Middle frontal gyrus (tissue), 1 donor: ENCODE data around the gene ITGB8.
A peak's percentile ranks its signal among the peaks of the same experiment; 100 is the strongest.

ENCODE experiments used
- DNase-seq: peaks from one replicate; pipeline ENCODE4 v3.0.0-alpha.2; 2015; ENCODE audit warnings: low spot score; ENCODE audit errors: extremely low spot score

The ITGB8 gene

DNA sequence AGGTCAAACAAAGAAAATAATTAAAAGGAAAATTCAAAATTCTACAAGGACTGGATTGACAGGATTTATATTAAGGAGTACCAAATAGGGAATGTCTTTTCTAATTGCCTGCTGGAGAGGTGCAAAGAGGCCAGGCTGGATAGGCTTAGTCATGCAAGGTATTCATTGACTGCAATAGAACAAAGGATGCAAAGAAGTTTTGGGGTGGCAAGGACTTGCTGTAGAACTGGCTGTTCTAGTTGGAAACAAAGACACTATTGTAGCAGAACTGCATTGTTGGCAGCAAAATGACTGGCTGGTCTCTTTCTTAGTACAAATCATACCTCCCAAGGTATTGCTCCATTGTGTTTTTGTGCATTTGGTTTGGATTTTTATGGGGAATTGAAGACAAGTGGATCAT, 10.1 kb downstream of the ITGB8 start:
- DNase-seq = no peak

DNA sequence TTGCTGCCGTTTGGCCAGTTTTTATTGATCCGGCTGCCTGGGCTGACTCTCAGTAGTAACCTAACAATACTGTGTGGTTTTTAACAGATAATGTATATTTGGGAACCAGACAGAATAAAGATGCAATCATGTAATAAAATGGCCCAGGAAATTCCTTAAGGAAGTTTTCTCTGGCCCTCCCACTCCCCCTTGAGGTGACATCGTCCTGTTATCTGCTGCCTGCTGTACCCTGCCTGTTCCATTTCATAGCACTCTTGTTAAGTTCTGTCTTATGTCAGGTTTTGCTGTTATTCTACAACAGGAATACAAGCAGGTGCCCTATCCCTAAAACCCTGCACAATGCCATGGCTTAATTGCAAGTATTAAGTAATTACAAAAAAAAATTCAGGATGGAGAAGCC, 12.5 kb downstream of the ITGB8 start:
- DNase-seq = no peak

DNA sequence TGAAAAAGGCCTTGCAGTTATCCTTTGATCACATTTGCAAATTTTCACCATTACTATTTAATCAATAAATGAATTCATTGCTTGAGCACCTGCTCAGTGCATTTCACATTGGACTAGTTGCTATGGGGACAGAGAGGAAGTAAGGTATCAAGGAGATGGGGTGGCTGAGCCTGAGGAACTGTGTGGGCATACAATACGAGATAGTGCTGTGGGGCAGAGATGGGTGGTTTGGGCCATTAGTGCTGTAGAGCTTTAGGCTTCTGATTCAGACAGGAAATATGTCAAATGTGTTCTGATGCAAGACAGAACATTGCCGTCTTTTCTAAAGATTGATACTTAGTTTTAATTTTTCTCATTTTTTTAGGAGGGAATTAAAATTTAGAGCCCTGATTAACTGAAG, 13.2 kb downstream of the ITGB8 start:
- DNase-seq = no peak

DNA sequence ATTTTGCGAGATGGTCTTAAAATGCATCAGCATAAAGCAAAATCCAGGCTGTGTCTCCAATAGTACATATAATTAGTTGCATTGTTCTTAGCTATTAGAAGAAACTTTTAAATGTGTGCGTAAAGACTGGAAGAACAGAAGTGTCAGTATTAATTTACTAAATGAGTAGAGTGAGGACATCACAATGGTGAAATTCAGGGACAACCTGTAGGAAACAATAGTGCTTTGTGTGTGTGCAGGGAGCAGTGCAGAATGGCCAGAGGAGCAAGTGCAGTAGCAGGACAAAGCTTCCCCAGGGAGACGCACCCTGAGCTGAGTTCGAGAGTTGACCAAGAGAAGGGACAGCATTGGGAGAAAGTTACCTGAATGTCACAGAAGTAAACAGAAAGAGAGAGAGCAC, 13.7 kb downstream of the ITGB8 start:
- DNase-seq = no peak

DNA sequence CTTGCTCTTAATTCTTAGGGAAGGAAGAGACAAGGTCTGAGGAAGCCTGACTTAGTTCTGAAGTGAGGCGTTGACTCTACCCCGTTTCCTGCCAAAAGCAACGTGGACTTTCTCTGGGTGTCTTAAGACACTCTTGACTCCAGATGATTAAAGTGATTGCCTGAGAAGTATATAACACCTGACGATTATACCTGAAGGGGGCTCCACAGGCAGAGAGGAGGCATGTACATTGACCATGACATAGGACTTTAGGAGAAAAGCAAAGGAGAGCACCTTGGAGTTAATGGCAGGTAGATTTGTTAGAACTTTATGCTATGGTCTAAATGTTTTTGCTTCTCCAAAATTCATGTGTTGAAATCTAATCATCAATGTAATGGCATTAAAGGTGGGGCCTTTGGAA, 15.9 kb downstream of the ITGB8 start:
- DNase-seq = no peak

DNA sequence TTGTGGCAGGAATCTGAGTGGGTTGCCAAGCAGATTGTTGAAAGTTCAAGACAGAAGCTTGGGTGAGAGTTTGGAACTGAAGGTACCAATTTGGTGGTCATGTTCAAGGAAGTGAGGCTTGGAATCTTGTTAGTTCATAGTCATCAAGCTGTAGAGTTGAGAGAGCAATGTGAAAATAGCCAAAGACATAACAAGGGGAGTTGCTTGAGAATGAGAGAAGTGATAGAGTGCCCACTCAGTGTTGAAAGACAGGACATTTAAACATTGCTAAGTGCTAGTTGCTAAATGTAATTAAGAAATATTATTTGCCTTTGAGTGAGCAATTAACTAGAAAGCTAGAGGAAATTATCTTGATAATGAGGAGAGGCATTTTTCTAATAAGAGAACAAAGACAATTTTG, 17.0 kb downstream of the ITGB8 start:
- no peak for DNase-seq

DNA sequence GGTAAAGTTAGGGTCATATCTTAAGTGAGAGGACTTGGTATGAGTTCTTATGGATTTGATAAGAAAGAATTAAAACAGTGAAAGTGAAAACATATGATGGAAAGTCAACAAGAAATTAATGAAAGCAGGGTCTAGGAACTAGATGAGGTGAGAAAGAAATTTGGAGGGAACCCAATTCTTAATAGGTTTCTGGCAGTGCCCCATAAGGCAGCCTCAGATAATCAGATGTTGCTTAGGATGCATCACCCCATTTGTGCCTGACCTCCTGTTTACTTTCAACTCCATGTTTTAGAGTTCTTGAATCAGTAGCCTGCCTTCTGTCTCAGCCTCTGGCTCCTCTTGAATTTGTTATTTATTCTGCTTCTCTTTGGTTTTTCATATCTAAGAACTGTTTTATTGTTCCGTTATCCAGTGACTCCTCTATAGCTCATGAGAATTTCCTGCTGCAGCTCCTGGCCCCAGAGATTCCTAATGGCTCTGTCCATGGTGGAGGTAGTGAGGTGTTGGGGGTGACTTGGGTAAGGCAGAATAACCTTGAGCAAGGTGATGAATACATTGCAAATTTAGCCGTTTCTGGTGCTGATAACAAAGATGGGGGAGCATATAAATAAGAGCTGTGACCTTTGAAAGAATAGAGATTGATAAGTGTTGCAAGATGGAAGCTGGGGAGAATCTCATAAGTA, 17.6 kb downstream of the ITGB8 start:
- no peak for DNase-seq

DNA sequence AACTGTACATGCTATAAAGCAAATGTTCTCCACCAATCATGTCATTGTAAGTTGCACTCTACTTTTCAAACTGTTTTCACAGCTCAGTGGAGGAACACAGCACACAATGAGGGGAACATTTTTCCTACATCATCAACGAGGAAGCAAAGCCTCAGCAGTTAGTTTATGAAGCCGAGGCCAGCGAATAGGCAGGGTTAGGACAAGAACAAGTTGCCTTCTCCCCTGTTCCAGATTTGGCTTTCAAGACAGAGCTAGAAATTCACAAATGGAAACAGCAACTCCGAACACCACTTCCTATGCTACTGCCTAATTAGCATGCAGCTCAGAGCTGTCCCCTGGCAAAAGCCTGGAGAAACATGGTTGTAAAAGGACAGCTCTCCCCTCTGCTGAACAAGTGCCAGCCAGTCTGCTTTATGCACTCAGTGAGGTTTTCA, 19.8 kb downstream of the ITGB8 start:
- peak; percentile 65 for DNase-seq

DNA sequence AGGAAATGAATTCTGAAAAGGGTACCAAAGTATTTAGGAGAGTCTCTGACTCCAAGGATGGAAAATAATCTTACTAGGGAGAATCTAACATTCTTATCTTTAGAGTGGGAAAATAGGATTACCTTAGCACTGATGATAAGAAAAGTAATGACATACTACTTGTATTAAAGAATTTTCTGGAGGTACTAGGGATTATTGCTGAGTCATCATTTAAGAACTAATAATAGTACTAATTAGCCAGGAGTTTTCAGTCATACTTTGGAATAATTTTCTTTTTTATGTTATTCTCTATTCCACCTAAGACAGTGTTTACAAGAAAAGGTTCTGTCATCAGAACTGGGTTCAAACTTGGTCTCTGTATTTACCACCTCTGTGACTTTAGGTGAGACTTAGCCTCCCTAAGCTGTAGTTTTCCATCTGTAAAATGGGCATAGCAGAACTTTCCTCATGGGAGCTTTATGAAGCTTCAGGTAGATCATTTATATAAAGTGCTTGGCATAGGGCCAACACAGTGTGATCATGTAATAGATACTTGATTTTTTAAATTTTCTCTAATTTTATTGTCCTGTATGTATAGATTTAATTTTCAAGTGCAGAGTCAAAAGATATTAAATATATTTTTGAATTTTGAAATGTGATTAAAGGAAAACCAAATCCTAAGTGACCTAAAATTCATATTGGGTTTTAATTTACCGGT, 20.4 kb downstream of the ITGB8 start:
- DNase-seq = no peak

DNA sequence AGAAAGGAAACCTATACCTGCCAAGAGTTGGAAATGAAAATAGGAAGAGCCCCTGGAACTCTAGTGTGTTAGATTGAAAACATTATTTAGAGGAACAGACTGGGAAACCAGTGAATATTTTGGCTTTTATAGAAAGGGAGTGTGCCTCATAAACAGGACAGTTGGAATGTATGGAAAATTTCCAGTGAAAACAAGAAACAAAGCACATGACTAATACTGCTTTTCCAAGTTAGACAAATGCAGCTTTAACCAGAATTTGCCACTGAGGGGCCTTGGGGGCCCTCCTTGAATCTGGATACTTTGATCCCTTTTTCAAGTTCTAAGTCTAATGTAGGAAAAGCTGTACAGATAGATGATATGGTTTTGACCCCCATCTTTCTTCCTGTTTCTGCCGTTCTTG, 21.2 kb downstream of the ITGB8 start:
- DNase-seq = no peak

DNA sequence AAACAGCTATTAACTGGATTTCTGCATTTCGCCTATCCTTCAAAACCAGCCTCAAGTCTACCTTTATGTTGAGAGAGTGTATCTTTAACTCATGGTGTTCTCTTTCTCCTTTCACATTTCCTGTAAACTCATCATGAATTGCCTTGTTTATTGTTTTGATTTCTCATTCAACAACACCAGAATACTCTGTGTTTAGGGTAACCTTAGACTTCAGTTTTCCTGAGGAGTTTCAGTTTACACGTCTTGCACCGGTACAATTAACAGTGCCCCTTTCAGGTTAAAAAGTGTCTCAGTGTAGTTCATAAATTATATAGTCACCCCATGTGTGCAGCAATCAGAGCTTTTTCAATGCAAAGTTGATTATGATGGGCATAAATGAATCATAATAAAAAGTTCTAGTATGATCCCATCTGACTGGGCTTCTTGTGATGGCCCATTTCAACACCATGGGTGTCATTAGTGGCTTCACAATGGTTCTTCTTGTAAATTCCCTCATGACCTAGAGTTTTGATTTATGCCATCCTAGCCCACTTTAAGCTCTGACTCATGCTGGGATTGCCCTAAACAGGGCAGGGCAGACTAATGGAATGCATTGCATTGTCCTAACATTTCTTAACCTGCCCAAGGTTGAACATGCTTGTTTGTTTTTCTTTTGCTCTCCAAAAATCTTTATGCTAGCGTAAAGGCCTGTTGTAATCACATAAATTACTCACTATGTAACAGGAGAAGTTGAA, 22.0 kb downstream of the ITGB8 start:
- no peak for DNase-seq

DNA sequence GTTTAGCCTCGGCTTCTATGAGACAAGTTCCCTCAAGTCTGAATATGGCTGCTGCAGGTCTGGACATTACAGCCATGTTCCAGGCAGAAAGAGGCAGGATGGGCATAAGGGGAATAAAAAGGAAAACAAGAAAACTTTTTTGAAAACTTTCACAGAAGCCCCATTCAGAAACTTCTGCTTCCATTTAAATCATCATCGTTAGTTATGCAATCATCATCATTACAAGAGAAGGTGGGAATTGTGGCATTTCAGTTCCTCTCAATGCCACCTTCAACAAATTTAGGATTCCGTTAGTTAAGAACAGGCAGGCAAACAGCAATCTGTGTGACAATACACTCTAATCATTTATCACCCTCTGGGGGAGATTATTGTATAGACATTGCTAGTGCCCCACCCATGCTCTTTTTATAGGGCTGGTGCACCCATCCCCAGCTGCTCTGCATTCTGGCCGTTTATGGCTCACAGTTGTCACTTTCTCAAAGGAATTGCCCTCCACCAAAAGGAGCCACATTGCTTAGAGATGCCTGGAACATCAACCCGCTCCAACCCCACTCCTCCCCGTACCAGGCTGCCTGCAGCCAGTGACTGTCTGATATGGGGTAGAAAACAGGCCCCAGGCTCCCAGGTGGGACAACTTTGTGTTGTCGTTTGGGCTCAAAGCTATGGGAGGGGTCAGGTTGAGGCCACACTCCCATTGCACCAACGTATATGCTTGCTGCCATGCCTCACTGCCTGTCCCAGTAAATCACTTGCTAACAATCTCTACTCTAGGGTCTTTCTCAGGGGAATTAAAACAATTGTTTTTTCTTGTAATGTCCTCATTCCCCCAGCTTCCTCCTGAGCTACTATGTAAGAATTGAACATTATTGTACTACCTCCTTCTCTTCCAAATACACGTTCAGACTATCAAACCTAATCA, 24.2 kb downstream of the ITGB8 start:
- DNase-seq = no peak

DNA sequence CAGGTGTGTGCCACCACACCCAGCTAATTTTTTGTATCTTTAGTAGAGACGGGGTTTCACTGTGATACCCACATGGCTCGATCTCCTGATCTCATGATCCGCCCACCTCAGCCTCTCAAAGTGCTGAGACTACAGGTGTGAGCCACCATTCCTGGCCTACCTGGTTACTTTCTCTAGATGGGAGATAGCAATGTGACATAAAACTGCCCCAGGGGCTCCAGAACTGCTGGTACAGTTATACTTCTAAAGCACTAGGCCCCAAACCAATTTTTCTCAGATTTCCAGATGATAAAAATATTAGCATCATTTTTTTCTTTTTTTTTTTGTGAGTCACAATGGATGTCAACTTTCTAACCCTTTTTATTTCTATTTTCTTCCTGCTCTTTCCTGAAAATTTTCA, 27.4 kb downstream of the ITGB8 start:
- no peak for DNase-seq

DNA sequence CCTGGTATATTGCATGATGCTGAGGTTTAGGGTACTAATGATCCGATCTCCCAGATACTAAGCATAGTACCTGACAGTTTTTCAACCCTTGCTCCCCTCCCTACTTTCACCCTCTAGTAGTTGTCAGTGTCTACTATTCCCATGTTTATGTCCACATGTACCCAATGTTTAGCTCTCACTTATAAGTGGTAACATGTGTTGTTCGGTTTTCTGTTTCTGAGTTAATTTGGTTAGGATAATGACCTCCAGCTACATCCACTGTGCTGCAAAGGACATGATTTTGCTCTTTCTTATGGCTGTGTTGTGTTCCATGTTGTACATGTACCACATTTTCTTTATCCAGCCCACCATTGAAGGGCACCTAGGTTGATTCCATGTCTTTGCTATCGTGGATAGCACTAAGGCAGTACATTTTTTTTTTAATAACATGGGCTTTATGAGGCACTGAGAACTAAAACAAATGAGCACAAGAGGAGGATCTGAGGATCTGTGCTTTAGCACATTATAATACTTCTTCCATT, 28.1 kb downstream of the ITGB8 start:
- no peak for DNase-seq

DNA sequence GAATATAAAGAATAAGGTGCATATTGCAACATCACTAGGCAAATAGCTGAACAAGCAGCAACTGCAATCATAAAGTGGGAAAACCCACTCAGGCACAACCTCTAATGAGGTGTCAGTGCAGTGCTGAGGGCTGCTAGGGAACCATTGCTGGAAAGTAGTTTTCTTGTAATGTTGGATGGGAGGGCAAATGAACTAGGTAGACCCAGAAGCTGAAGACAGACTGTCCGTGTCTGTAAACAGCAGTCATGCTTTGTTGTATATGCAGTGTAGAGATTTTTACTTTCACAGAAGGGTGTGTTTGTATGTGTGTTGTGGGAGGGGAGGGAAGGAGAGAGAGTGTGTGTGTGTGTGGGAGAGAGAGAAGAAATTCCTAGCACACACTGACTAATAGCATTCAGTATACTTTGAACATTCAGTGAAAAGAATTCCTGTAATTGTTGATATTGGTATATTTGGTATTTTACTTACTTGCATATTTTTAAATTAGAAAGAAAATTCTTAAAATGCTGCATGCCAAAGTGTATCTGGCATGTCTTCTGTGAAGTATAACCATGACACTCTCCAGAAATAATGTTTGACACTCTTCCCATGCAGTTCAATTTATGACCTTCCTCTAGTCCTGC, 28.8 kb downstream of the ITGB8 start:
- no peak for DNase-seq

DNA sequence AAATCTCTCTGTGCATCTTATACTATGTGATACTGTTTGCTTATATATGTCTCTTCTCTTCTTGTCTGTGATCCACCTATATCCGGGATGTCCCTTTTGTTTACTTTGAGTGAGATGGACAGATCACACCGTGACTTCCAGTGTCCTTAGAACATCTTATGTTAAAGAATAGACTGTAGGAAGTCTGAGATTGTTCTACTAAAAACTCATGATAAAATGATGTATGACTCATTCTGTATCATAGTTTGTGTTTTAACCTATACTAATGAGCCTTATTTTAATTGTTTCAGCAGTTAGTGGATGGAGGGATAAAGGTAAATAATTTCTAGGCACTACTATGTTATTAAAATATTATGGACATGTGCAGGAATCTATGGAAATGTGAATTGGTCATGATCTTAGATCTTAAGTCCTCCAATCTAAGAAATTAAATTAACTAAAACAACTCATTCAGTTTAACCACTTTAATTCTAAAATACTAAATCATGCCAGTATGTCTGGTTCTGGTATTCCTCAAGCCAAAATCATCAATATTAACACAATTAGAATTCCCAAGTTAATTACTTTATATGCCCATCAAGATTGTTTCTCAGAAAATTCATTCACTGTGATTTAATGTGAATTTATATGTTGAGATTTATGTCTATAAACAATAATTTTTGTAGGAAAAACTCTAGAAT, 32.0 kb downstream of the ITGB8 start:
- no peak for DNase-seq

DNA sequence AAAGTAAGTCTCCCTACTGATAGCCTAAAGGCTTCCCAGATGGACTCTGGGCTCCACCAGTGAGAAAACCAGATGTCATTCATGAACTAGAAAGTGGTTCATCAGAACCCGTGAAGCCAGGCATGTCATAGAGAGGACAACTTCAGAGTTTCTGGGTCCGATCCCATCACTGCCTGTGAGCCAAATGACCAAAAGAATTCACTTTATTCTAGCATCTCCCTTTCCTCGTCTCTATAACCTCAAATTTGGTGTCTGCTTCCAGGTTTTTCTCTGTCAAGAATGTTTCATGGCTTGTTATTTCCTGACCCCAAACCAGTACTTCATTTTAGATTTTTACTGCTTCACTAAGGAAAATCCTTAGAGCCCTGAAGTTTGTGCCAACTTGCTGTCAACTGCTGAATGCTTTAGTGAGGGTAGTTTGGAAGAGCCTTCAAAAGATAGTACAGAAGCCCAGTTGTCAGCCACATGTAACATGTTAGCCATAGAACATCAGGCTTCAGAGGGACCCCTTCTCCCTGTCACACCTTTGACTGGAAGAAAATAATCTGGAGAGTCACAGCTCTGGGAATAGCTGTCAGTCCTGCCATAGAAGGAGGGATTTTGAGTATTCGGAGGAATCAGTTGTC, 34.0 kb downstream of the ITGB8 start:
- no peak for DNase-seq

DNA sequence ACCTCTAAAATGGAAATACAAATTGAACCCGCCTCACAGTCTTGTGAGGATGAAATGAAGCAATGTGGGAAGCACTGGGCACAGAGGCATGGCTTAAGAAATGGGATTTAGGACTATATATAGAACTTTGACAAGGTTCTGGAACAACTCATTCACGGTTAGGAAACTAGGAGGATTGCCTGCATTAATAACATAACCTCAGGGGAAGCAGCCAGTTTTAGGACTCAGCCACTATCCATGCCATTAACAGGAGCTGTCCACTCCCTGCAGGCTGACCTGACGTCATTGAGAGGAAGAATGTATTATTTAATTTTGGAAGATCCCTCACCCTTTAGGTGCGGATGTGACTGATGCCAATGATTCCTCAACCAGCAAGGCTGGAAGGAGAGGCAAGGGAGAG, 34.8 kb downstream of the ITGB8 start:
- no peak for DNase-seq

DNA sequence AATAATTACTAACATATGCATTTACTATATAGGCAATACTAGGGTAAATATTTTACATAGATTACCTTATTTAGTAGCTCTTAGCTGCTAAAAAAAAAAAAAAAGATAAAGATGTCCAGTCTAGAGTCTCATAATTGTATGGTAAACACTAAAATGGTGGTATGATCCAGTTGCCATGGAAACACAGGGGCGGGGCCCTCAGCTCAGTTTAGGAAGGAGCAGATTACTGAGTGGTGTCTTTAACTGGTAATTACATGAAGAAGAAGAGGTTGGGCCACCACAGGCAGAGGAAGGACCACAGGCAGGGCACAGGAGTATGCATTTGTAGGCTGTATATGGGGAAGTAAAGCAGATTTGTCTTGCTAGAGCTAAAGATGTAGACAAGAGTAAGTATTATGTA, 43.7 kb downstream of the ITGB8 start:
- DNase-seq = no peak

DNA sequence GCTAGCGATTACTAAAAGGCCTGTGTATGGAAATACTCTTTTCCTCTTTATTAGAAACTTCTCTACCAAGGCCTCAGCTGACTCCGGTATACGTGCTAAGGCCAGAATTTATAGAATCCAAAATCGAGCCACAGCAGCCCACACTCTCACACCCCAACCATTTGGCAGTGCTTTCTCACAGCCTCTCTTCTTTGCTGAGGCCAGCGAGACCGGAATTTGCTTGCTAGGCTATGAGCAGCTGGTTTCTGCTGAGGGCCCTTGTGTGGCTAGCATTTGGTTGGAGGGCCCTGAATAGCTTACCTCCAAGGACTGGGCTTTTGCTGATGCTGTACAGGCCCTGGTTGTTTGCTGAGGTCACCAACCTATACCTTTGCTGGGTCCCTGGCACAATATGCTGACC, 46.1 kb downstream of the ITGB8 start:
- DNase-seq = no peak
